Effector memory CD4-positive, alpha-beta T cell (primary cell): Measurements from ENCODE around the gene WDR6.

ENCODE experiments used
- DNase-seq, 3 donors: peaks; one replicate each; pipeline ENCODE4 v3.0.0-alpha.2; 2020
- H3K27ac ChIP-seq: 2 replicates; pipeline ENCODE4 v1.7.0; 2013; ENCODE audit warnings: mild to moderate bottlenecking, low read length, moderate library complexity; ENCODE audit not compliant: insufficient read depth, poor library complexity, severe bottlenecking
- H3K27me3 ChIP-seq: replicated peaks from 2 replicates; pipeline ENCODE4 v1.7.0; 2013; ENCODE audit warnings: mild to moderate bottlenecking, low read length; ENCODE audit not compliant: insufficient read depth, control insufficient read depth, poor library complexity, severe bottlenecking
- H3K36me3 ChIP-seq: 2 replicates; pipeline ENCODE4 v1.7.0; 2013; ENCODE audit warnings: mild to moderate bottlenecking, low read length, moderate library complexity; ENCODE audit not compliant: control insufficient read depth, insufficient read depth
- H3K4me1 ChIP-seq: 2 replicates; pipeline ENCODE4 v1.7.0; 2013; ENCODE audit warnings: low read length, mild to moderate bottlenecking; ENCODE audit not compliant: control insufficient read depth, insufficient read depth, poor library complexity, severe bottlenecking
- H3K4me3 ChIP-seq: 2 replicates; pipeline ENCODE4 v1.7.0; 2013; ENCODE audit warnings: low read length, low read depth, mild to moderate bottlenecking; ENCODE audit not compliant: insufficient read depth, poor library complexity, severe bottlenecking
- H3K9me3 ChIP-seq: 2 replicates; pipeline ENCODE4 v1.7.0; 2013; ENCODE audit warnings: mild to moderate bottlenecking, low read length, moderate library complexity; ENCODE audit not compliant: control insufficient read depth

Gene WDR6

DNA sequence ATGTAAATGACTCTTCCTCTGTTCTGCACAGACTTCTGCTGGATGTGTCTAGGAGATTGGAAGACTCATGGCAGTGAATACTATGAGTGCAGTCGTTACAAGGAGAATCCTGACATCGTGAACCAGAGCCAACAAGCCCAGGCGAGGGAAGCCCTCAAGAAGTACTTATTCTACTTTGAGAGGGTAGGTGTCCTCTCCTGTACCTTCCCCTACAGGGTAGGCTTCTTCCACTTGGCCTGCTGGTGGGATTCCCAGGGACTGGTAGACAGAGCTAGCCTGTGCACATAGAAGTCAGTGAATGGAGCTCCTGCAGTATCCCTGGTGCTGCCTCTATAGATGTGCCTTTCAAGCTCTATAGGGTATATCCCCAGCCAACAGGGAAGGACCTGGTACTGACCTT is 27.7 kb upstream of the WDR6 start:
- Histone ChIP-seq H3K4me3 (no peak overlapping the region), H3K9me3 (no peaks in the 10 kb centered on the region), H3K27ac (no peak overlapping the region), H3K4me1 (no peaks in the 10 kb centered on the region), H3K27me3 (no peaks in the 10 kb centered on the region), H3K36me3 (peaks cover 72% of the 10 kb centered on the region)
- no peak for DNase-seq

DNA sequence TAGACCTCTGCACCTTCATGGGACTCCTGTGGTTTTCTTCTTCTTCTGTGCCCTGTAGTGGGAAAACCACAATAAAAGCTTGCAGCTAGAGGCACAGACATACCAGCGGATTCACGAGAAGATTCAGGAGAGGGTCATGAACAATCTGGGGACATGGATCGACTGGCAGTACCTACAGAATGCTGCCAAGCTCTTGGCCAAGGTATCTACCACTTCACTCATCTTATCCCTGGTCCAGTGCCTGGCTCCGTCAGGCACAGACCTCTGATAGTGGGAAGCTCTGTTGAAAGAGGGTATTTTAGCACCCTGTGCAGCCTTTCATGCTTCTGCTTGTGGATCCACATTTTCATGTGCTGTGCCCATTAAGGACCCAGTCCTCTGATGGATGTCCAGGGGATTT is 26.9 kb upstream of the WDR6 start:
- no peak overlapping the region for H3K4me3 ChIP-seq
- no peak for DNase-seq
- peaks cover 71% of the 10 kb centered on the region for H3K36me3 ChIP-seq
- no peak overlapping the region for H3K27ac ChIP-seq
- H3K4me1 ChIP-seq = no peaks in the 10 kb centered on the region
- H3K27me3 ChIP-seq = no peaks in the 10 kb centered on the region
- H3K9me3 ChIP-seq = no peaks in the 10 kb centered on the region

DNA sequence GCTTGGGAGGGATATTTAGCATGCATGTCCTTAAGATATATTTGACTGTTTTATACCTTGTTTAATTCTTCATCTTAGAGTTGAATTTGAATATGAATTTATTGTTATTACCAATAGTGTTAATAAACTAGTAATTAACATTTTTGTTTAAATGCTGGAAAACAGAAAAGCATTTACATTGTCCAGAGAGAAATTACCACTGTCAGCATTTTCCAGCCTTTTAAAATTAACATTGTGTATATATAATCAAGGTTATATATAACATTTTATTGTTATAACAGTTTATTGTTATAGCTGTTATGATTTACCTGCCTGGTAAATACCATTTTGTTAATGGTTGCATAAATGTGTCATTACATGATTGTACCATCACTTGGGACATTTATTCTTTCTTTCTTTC is 25.2 kb upstream of the WDR6 start:
- H3K36me3 ChIP-seq = peaks cover 59% of the 10 kb centered on the region
- no peaks in the 10 kb centered on the region for H3K27me3 ChIP-seq
- H3K9me3 ChIP-seq = no peaks in the 10 kb centered on the region
- H3K4me3 ChIP-seq = no peak overlapping the region
- H3K4me1 ChIP-seq = no peaks in the 10 kb centered on the region
- H3K27ac ChIP-seq = no peak overlapping the region
- no peak for DNase-seq

DNA sequence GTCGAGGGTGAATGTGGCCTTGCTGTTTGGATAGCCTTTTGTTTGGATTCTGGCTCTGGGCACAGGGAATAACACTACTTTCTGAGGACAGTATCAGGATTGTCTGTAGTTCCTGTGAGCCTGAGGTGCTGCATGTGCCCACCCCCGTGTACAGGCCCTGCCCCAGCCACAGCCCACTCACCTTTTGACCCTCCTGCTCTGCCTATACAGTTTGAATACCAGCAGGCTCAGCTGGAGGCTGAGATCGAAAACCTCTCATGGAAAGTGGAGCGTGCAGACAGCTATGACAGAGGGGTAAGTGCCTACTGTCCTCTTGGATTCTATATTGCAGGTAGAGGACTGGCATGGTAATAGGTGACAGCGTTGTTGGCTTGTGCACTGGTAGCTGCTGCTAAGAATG is 24.5 kb upstream of the WDR6 start:
- H3K27ac ChIP-seq = no peak overlapping the region
- no peaks in the 10 kb centered on the region for H3K9me3 ChIP-seq
- H3K27me3 ChIP-seq = no peaks in the 10 kb centered on the region
- no peak overlapping the region for H3K4me3 ChIP-seq
- H3K4me1 ChIP-seq = no peaks in the 10 kb centered on the region
- peaks cover 56% of the 10 kb centered on the region for H3K36me3 ChIP-seq
- DNase-seq = no peak

DNA sequence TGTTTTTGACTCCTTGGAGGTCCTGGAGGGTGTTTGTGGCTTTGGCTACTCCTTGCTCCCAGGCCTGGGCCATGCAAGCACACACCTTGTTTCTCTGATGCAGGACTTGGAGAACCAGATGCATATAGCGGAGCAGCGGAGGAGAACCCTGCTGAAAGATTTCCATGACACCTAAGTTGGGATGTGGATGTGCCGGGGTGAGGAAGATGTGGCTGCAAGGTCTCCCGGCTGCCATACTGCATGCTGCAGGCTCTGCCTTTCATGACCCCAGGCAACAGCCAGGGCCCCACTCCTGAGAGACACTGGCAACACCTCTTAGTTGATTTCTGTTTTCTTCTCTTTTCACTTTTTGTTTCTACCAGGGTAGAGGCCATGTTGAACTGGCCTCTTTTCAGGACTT is 24.1 kb upstream of the WDR6 start:
- Histone ChIP-seq H3K4me3 (no peak overlapping the region), H3K4me1 (no peaks in the 10 kb centered on the region), H3K36me3 (peaks cover 52% of the 10 kb centered on the region), H3K27me3 (no peaks in the 10 kb centered on the region), H3K27ac (no peak overlapping the region), H3K9me3 (no peaks in the 10 kb centered on the region)
- no peak for DNase-seq

DNA sequence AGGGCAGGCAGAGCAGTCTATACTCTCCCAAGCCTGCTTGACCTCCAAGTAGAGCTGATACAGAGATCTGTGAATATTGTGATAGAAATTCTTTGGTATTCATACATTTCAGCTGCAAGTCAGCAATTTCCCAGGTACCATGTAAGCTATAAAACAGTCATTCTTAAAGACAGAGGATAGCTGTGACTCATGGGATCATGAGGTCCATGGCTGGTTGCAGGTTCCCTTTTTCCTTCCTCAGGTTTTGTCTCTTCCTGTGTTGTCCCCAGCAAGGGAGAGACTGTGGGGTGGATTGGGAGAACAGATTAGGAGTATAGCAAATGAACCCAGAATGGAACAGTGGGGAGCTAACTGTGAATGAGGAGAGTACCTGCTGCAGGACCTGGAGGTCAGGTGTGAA is 22.5 kb upstream of the WDR6 start:
- H3K4me1 ChIP-seq = peaks cover 9% of the 10 kb centered on the region
- DNase-seq = no peak

DNA sequence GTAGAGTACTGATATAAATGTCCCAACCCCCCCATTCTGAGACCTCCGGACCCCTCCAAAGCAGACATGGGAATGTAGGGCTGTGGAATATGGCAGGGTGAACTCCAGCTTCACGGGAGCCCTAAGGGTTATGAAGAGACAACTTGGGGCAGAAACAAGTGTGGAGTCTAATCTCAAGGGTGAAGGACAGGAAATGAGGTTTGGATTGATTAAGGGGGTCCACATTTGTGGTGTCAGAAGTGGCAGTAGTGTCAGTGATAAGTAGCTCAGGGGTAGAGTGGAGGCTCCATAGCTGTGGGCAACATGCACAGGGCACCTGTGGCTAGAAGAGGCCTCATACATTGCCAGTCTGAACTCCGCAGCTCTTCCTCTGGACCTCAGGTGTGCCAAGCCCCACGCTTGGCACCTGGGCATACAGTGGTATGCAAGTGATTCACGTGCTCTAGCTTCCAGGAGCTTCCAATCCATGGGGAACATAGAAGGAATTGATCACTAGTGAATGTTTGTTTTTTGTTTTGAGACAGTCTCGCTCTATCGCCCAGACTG is 21.3 kb upstream of the WDR6 start:
- Histone ChIP-seq H3K4me1 (peaks cover 11% of the 10 kb centered on the region), H3K9me3 (no peaks in the 10 kb centered on the region), H3K27me3 (no peaks in the 10 kb centered on the region), H3K27ac (no peak overlapping the region), H3K36me3 (peaks cover 34% of the 10 kb centered on the region), H3K4me3 (no peak overlapping the region)
- DNase-seq = no peak

More for the DNA sequence above, 22.5 kb upstream of the WDR6 start:
- Histone ChIP-seq H3K27ac (no peak overlapping the region), H3K27me3 (no peaks in the 10 kb centered on the region), H3K9me3 (no peaks in the 10 kb centered on the region), H3K36me3 (peaks cover 43% of the 10 kb centered on the region), H3K4me3 (no peak overlapping the region)

DNA sequence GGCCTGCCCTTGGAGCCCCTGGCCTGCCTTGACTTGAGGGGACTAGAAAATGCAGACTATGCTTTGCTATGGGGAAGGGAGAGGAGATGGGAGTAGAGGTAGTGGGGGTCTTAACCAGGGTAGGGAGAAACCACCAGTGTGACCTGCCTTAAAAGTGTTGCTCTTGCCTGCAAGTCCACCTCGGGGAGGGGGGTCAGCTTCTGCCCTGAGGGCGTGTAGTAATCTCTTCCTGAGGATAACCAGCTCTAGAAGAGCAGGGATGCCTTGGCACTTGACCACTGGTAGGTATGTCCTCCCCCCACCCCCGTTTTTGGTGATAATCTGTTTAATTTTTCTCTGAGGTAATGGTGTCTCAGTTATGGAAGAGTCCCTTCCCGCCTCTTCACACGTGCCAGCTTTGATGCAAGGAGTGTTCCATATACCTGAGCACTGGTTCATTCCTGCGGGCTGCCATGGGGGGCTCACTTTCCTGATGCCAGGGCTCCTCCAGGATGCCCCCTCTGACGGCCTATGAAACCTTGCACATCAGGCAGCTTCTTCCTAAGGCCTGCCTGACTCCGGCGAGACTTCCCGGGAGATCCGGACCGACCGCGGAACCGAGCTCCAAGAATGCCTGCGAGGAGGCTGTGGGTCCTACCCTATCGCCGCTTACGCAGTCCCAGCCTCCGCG is 17.9 kb upstream of the WDR6 start:
- Histone ChIP-seq H3K36me3 (peaks cover 10% of the 10 kb centered on the region), H3K27ac (peak overlapping the region; percentile 80), H3K9me3 (no peaks in the 10 kb centered on the region), H3K27me3 (no peaks in the 10 kb centered on the region), H3K4me3 (peak overlapping the region; percentile 90), H3K4me1 (peaks cover 20% of the 10 kb centered on the region)
- no peak for DNase-seq

DNA sequence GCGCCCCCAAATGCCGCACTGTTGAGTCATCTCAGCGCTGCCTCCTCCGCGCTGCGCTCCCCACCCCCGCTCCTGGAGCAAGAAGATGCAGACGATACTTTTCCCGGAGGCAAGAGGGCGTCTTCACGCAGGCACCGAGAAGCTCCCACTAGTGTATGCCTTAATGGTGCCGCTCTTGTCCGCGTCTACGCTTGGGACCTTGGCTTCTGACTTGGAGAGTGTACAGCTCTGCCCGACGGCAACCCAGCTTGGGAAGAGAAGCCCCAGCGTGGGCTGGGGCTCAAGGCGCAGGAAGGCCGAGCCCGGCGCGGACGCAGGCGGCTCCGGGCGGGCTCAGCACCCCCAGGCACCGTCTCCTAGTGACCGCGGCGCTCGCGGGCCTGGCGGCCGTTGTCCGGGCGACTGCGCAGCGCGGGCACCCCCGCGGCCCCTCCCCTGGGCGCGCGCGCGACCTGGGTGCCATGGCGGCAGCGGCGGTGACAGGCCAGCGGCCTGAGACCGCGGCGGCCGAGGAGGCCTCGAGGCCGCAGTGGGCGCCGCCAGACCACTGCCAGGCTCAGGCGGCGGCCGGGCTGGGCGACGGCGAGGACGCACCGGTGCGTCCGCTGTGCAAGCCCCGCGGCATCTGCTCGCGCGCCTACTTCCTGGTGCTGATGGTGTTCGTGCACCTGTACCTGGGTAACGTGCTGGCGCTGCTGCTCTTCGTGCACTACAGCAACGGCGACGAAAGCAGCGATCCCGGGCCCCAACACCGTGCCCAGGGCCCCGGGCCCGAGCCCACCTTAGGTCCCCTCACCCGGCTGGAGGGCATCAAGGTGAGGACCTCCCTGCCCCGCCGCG is 17.2 kb upstream of the WDR6 start, which contains the start of gene P4HTM:
P4HTM (plus strand) TSS at position 446 of the 840 bp plus-strand sequence; CDS start at position 462, 16 bp downstream.
- H3K27me3 ChIP-seq = no peaks in the 10 kb centered on the region
- peak; percentile 52 to 69 (median 64) for DNase-seq
- peak within 1 kb of the TSS; percentile 80 for H3K27ac ChIP-seq
- peaks cover 2% of the 10 kb centered on the region for H3K36me3 ChIP-seq
- no peaks in the 10 kb centered on the region for H3K9me3 ChIP-seq
- peaks cover 20% of the 10 kb centered on the region for H3K4me1 ChIP-seq
- H3K4me3 ChIP-seq = peak within 1 kb of the TSS; percentile 90
